IMR-90 (cell line): ENCODE measurements around the gene ZNF200. TPM values are rescaled to one million over a fixed set of nuclear protein-coding genes. Genes with fewer than 3 reads are reported as not detected.

Experiments
- ATAC-seq: fragments of 200-7000 bp; cut with Tn5 transposase; 2 replicates; pipeline ENCODE4 v1.9.1; 2020; ENCODE audit warnings: low read depth, mild to moderate bottlenecking, moderate library complexity
- BruUV-seq: library from RNA; stranded (reverse); fragments of 400-500 nt; replicated peaks from 2 replicates; lab custom pipeline; 2021; lab: Mats Ljungman, UMichigan
- CTCF ChIA-PET: fragments of 300-600 bp; formaldehyde crosslinking; extraction: SDS; loops from one replicate; lab custom pipeline; 2021; ENCODE audit warnings: antibody characterized with exemption; lab: Yijun Ruan, JAX
- POLR2A ChIA-PET: fragments of 300-600 bp; sonication (Branson Sonifier 250); formaldehyde crosslinking; loops from one replicate; lab custom pipeline; 2022; ENCODE audit warnings: antibody characterized with exemption; ENCODE audit not compliant: unreplicated experiment; lab: Charles Lee
- DNase-seq: peaks from one replicate; pipeline ENCODE4 v3.0.0; 2013
- H2AFZ ChIP-seq: replicated peaks from 2 replicates; pipeline ENCODE3; 2013; ENCODE audit warnings: low read length, mild to moderate bottlenecking; ENCODE audit not compliant: poor library complexity
- H2AK5ac ChIP-seq: 2 replicates; pipeline ENCODE4 v1.6.1; 2013; ENCODE audit warnings: low read depth, low read length, inconsistent platforms
- H2AK9ac ChIP-seq: replicated peaks from 2 replicates; pipeline ENCODE3; 2013; ENCODE audit warnings: mild to moderate bottlenecking, low read depth, low read length, moderate library complexity; ENCODE audit not compliant: poor library complexity
- H2BK120ac ChIP-seq: 2 replicates; pipeline ENCODE4 v1.6.1; 2013; ENCODE audit warnings: low read depth, low read length, inconsistent platforms
- H2BK15ac ChIP-seq: 3 replicates; pipeline ENCODE4 v1.6.1; 2013; ENCODE audit warnings: low read depth, low read length, inconsistent platforms
- H2BK20ac ChIP-seq: 2 replicates; pipeline ENCODE4 v1.6.1; 2013; ENCODE audit warnings: low read depth, mild to moderate bottlenecking, inconsistent platforms, low read length, moderate library complexity
- H2BK5ac ChIP-seq: 2 replicates; pipeline ENCODE4 v1.6.1; 2013; ENCODE audit warnings: mild to moderate bottlenecking, low read depth, low read length, inconsistent platforms; ENCODE audit not compliant: poor library complexity, severe bottlenecking
- H3K14ac ChIP-seq: replicated peaks from 2 replicates; pipeline ENCODE4 v1.6.1; 2013; ENCODE audit warnings: low read depth, low read length, inconsistent platforms
- H3K18ac ChIP-seq: 2 replicates; pipeline ENCODE4 v1.6.1; 2013; ENCODE audit warnings: low read depth, low read length, control low read depth
- H3K23ac ChIP-seq: 2 replicates; pipeline ENCODE4 v1.6.1; 2013; ENCODE audit warnings: low read depth, low read length, inconsistent platforms
- H3K27ac ChIP-seq: 2 replicates; pipeline ENCODE4 v1.5.1; 2013; ENCODE audit warnings: mild to moderate bottlenecking, control low read depth, low read length; ENCODE audit not compliant: insufficient read depth
- H3K27me3 ChIP-seq: 2 replicates; pipeline ENCODE4 v1.6.1; 2013; ENCODE audit warnings: low read length; ENCODE audit not compliant: control insufficient read depth, insufficient read depth
- H3K36me3 ChIP-seq: 2 replicates; pipeline ENCODE4 v1.6.1; 2013; ENCODE audit warnings: low read length, mixed read lengths; ENCODE audit not compliant: control insufficient read depth, insufficient read depth
- H3K4ac ChIP-seq: 2 replicates; pipeline ENCODE4 v1.6.1; 2013; ENCODE audit warnings: low read depth, low read length, inconsistent platforms
- H3K4me1 ChIP-seq: 2 replicates; pipeline ENCODE4 v1.6.1; 2013; ENCODE audit warnings: low read length, mixed read lengths; ENCODE audit not compliant: control insufficient read depth, insufficient read depth
- H3K4me2 ChIP-seq: 2 replicates; pipeline ENCODE4 v1.6.1; 2013; ENCODE audit warnings: low read depth, mild to moderate bottlenecking, control low read depth, low read length, moderate library complexity
- H3K4me3 ChIP-seq: 2 replicates; pipeline ENCODE4 v1.5.1; 2013; ENCODE audit warnings: low read depth, mild to moderate bottlenecking, control low read depth, low read length, moderate library complexity; ENCODE audit not compliant: insufficient read depth
- H3K56ac ChIP-seq: 2 replicates; pipeline ENCODE4 v1.6.1; 2013; ENCODE audit warnings: low read length, inconsistent platforms; ENCODE audit not compliant: insufficient read depth; ENCODE audit errors: extremely low read depth
- H3K79me1 ChIP-seq, 2 experiments: 2 replicates each; pipeline ENCODE4 v1.6.1; 2013; ENCODE audit warnings: low read length in 2 of 2, inconsistent platforms in 1 of 2, low read depth in 1 of 2
- H3K9ac ChIP-seq: 2 replicates; pipeline ENCODE4 v1.6.1; 2013; ENCODE audit warnings: low read depth, low read length, control low read depth
- H3K9me1 ChIP-seq: 2 replicates; pipeline ENCODE4 v1.6.1; 2013; ENCODE audit warnings: low read length, inconsistent platforms; ENCODE audit not compliant: insufficient read depth
- H3K9me3 ChIP-seq: 2 replicates; pipeline ENCODE4 v1.6.1; 2013; ENCODE audit warnings: low read length; ENCODE audit not compliant: control insufficient read depth, insufficient read depth
- H4K20me1 ChIP-seq: 2 replicates; pipeline ENCODE4 v1.6.1; 2013; ENCODE audit warnings: low read length, inconsistent platforms; ENCODE audit not compliant: insufficient read depth
- H4K5ac ChIP-seq: 2 replicates; pipeline ENCODE4 v1.6.1; 2013; ENCODE audit warnings: mild to moderate bottlenecking, low read depth, low read length, control low read depth
- H4K8ac ChIP-seq, 2 experiments: 2 replicates each; pipeline ENCODE4 v1.6.1; 2013; ENCODE audit warnings: low read depth in 2 of 2, low read length in 2 of 2, control low read depth in 1 of 2, inconsistent platforms in 1 of 2
- H4K91ac ChIP-seq: 2 replicates; pipeline ENCODE4 v1.6.1; 2013; ENCODE audit warnings: low read depth, low read length, inconsistent platforms; ENCODE audit not compliant: insufficient read depth
- CEBPB ChIP-seq: IDR thresholded peaks from 2 replicates; pipeline ENCODE4 v1.6.1; 2012; ENCODE audit warnings: low read depth, low read length, improper control_type of control experiment
- CHD1 ChIP-seq: IDR thresholded peaks from 2 replicates; pipeline ENCODE4 v1.6.1; 2012; ENCODE audit warnings: low read depth, low read length, improper control_type of control experiment
- FOS ChIP-seq: fragments of 150-350 bp; IDR thresholded peaks from 2 replicates; pipeline ENCODE4 v1.6.1; 2016; ENCODE audit warnings: low read depth, low read length
- MAZ ChIP-seq: IDR thresholded peaks from 2 replicates; pipeline ENCODE4 v1.6.1; 2012; ENCODE audit warnings: low read depth, mild to moderate bottlenecking, low read length, improper control_type of control experiment, moderate library complexity, borderline replicate concordance
- MXI1 ChIP-seq: IDR thresholded peaks from 2 replicates; pipeline ENCODE4 v1.6.1; 2012; ENCODE audit warnings: low read depth, mild to moderate bottlenecking, low read length, moderate library complexity, borderline replicate concordance
- NFE2L2 ChIP-seq: fragments of 150-350 bp; IDR thresholded peaks from 2 replicates; pipeline ENCODE4 v1.6.1; 2016; ENCODE audit warnings: low read depth, mild to moderate bottlenecking, low read length
- POLR2A ChIP-seq: IDR thresholded peaks from 2 replicates; pipeline ENCODE4 v1.6.1; 2012; ENCODE audit warnings: mild to moderate bottlenecking, low read depth, low read length
- RAD21 ChIP-seq: IDR thresholded peaks from 2 replicates; pipeline ENCODE4 v1.6.1; 2012; ENCODE audit warnings: low read length, improper control_type of control experiment
- RFX5 ChIP-seq: IDR thresholded peaks from 2 replicates; pipeline ENCODE4 v1.8.0; 2012; ENCODE audit warnings: low read depth, mild to moderate bottlenecking, low read length, moderate library complexity
- WGBS, 2 experiments: methylation state at CpG; one replicate each; pipeline versions ENCODE4 v1.1.5 to v1.1.7; 2013; ENCODE audit warnings: missing lambda C conversion rate in 2 of 2; ENCODE audit not compliant: insufficient read length in 1 of 2; ENCODE audit errors: extremely low coverage in 2 of 2; 5-methylcytosine and 5-hydroxymethylcytosine counted together
- dilution Hi-C: fragments of 300-500 bp; cut with HindIII; formaldehyde crosslinking; loops from one replicate; pipeline ENCODE4 v1.14.3; 2018; ENCODE audit warnings: low sequenced_read_pairs; ENCODE audit not compliant: unreplicated experiment
- in situ Hi-C: fragments of 300-500 bp; cut with MboI; formaldehyde crosslinking; loops from 3 replicates; pipeline ENCODE4 v1.14.3; 2019; ENCODE audit warnings: low sequenced_read_pairs, inconsistent platforms, mixed read lengths
- intact Hi-C: fragments of 100-400 bp; cut with micrococcal nuclease; formaldehyde crosslinking; loops from 2 replicates; pipeline ENCODE4 v1.10.0; 2022
- polyA plus RNA-seq, 3 experiments: library from polyadenylated mRNA; depleted of rRNA; stranded (reverse); fragments of >200 nt; gene quantifications; 2 replicates each; pipeline ENCODE4 v1.2.3, GENCODE V29; 2012; ENCODE audit warnings: low replicate concordance in 1 of 3
- total RNA-seq: library from RNA; depleted of rRNA; stranded (reverse); fragments of >200 nt; gene quantifications from 2 replicates; pipeline ENCODE4 v1.2.3, GENCODE V29; 2012
- TF ChIP-seq, protein P1 (sequence below): conservative IDR thresholded peaks from 2 replicates; pipeline ENCODE4 v1.5.1; 2012; ENCODE audit warnings: mild to moderate bottlenecking, low read depth, low read length, improper control_type of control experiment
- TF ChIP-seq, protein P2 (sequence below): fragments of 150-350 bp; IDR thresholded peaks from 2 replicates; pipeline ENCODE4 v1.6.1; 2016; ENCODE audit warnings: low read depth, mild to moderate bottlenecking, low read length, moderate library complexity, borderline replicate concordance

The ZNF200 gene
- total and polyA plus RNA-seq, 2 of the 4 experiments (the other 2 are of a cell fraction) = 3.7 to 7.5 TPM

DNA sequence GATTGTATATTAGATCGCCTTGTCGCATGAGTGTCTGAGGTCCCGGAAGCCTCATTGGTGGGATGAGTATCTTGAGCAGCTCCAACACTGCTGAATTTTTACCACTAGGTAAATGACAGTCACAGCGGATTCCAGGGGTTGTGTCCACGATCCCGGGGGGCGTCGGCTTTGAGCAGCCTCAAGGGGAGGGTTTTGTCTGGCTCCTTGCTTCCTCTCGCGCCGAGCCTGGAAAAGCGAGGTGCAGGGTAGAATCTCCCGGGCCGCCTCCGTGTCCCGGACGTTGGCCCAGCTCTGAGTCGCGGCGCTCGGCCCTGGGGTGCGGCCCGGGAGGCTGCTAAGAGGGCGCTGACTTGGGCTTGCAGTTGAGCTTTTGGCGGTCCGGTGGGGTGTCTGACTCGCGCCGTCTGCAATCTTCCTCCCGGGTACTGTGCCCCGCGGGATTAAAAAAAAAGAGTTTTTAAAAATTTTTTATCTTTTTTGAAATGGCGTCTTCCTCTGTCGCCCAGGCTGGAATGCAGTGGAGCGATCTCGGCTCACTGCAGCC lies 42.4 kb downstream of the ZNF200 start:
- intact Hi-C loops = no loop called here
- Histone ChIP-seq H2AFZ (peak overlapping the region; percentile 18), H3K9me3 (no peaks in the 10 kb centered on the region), H2AK9ac (no peak overlapping the region), H3K56ac (no peak overlapping the region), H3K4me2 (no peak overlapping the region), H2BK15ac (no peak overlapping the region), H3K79me1 (no peaks in the 10 kb centered on the region), H3K23ac (no peak overlapping the region), H3K18ac (no peak overlapping the region), H3K9me1 (no peaks in the 10 kb centered on the region), H3K4me1 (peaks cover 2% of the 10 kb centered on the region; the same call in 1 of the 2 replicates), H2BK5ac (no peak overlapping the region), H4K5ac (no peak overlapping the region), H4K20me1 (no peaks in the 10 kb centered on the region; the same call in 1 of the 2 replicates), H4K91ac (no peak overlapping the region), H2AK5ac (no peak overlapping the region), H3K14ac (no peak overlapping the region), H3K4me3 (no peak overlapping the region), H3K4ac (no peak overlapping the region), H3K27ac (no peak overlapping the region), H3K9ac (no peak overlapping the region), H2BK120ac (no peak overlapping the region), H2BK20ac (no peak overlapping the region), H3K36me3 (no peaks in the 10 kb centered on the region), H3K27me3 (peaks cover 8% of the 10 kb centered on the region; the same call in 1 of the 2 replicates), H4K8ac (no peak overlapping the region)
- in situ Hi-C loops = no loop called here
- WGBS, 2 experiments = 36% methylated on average over 19 of the region's 36 CpGs; no CpG with 5 or more reads in 1 of the 2 experiments
- ChIA-PET POLR2A (no interaction called here), CTCF (no interaction called here)
- no TSS peak for BruUV-seq
- no peak for ATAC-seq
- dilution Hi-C loops = no loop called here
- no peak for DNase-seq
- TF ChIP-seq NFE2L2 = no peak
- no peak for TF ChIP-seq RFX5
- no peak for TF ChIP-seq CEBPB
- no peak for TF ChIP-seq POLR2A
- TF ChIP-seq RAD21 = no peak
- no peak for TF ChIP-seq MAZ
- TF ChIP-seq FOS = no peak
- TF ChIP-seq, protein P1, sequence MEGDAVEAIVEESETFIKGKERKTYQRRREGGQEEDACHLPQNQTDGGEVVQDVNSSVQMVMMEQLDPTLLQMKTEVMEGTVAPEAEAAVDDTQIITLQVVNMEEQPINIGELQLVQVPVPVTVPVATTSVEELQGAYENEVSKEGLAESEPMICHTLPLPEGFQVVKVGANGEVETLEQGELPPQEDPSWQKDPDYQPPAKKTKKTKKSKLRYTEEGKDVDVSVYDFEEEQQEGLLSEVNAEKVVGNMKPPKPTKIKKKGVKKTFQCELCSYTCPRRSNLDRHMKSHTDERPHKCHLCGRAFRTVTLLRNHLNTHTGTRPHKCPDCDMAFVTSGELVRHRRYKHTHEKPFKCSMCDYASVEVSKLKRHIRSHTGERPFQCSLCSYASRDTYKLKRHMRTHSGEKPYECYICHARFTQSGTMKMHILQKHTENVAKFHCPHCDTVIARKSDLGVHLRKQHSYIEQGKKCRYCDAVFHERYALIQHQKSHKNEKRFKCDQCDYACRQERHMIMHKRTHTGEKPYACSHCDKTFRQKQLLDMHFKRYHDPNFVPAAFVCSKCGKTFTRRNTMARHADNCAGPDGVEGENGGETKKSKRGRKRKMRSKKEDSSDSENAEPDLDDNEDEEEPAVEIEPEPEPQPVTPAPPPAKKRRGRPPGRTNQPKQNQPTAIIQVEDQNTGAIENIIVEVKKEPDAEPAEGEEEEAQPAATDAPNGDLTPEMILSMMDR = no peak
- TF ChIP-seq CHD1 = no peak
- TF ChIP-seq MXI1 = no peak
- TF ChIP-seq, protein P2, sequence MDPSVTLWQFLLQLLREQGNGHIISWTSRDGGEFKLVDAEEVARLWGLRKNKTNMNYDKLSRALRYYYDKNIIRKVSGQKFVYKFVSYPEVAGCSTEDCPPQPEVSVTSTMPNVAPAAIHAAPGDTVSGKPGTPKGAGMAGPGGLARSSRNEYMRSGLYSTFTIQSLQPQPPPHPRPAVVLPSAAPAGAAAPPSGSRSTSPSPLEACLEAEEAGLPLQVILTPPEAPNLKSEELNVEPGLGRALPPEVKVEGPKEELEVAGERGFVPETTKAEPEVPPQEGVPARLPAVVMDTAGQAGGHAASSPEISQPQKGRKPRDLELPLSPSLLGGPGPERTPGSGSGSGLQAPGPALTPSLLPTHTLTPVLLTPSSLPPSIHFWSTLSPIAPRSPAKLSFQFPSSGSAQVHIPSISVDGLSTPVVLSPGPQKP = no peak
